Body of pancreas (tissue), 4 donors: ENCODE measurements around the gene DSP.

ENCODE experiments used
- POLR2A ChIP-seq, 3 donors: fragments of 450-650 bp; IDR thresholded peaks; one replicate each; pipeline ENCODE4 v1.6.1; 2016; ENCODE audit warnings: antibody characterized with exemption in 3 of 3, mild to moderate bottlenecking in 2 of 3
- TF ChIP-seq, protein P1 (sequence below), 7 experiments: fragments of 450-650 bp in 4 of 7; fragments of 200-600 bp in 3 of 7; sonication (generic) in 3 of 7; IDR thresholded peaks; one replicate each; pipeline ENCODE4 v1.5.1; 2016 to 2019; ENCODE audit warnings: antibody characterized with exemption in 7 of 7

DNA sequence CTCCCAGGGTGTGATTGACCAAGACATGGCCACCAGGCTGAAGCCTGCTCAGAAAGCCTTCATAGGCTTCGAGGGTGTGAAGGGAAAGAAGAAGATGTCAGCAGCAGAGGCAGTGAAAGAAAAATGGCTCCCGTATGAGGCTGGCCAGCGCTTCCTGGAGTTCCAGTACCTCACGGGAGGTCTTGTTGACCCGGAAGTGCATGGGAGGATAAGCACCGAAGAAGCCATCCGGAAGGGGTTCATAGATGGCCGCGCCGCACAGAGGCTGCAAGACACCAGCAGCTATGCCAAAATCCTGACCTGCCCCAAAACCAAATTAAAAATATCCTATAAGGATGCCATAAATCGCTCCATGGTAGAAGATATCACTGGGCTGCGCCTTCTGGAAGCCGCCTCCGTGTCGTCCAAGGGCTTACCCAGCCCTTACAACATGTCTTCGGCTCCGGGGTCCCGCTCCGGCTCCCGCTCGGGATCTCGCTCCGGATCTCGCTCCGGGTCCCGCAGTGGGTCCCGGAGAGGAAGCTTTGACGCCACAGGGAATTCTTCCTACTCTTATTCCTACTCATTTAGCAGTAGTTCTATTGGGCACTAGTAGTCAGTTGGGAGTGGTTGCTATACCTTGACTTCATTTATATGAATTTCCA is 43.9 kb downstream of the DSP start:
- TF ChIP-seq, protein P1, sequence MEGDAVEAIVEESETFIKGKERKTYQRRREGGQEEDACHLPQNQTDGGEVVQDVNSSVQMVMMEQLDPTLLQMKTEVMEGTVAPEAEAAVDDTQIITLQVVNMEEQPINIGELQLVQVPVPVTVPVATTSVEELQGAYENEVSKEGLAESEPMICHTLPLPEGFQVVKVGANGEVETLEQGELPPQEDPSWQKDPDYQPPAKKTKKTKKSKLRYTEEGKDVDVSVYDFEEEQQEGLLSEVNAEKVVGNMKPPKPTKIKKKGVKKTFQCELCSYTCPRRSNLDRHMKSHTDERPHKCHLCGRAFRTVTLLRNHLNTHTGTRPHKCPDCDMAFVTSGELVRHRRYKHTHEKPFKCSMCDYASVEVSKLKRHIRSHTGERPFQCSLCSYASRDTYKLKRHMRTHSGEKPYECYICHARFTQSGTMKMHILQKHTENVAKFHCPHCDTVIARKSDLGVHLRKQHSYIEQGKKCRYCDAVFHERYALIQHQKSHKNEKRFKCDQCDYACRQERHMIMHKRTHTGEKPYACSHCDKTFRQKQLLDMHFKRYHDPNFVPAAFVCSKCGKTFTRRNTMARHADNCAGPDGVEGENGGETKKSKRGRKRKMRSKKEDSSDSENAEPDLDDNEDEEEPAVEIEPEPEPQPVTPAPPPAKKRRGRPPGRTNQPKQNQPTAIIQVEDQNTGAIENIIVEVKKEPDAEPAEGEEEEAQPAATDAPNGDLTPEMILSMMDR (IDR thresholded peaks at IDR 0.05), result no peak
- no peak for TF ChIP-seq POLR2A (IDR thresholded peaks at IDR 0.05)
